Keratinocyte (primary cell): ENCODE results near the gene PREP.

Source experiments
- EZH2 ChIP-seq: IDR thresholded peaks from one replicate; pipeline ENCODE4 v1.6.1; 2012; ENCODE audit warnings: inconsistent platforms, mild to moderate bottlenecking, low read length, moderate library complexity
- TF ChIP-seq, protein P1 (sequence below), 3 experiments: IDR thresholded peaks in 1 of 3; conservative IDR thresholded peaks in 1 of 3; optimal IDR thresholded peaks in 1 of 3; 2 replicates in 2 of 3; 3 replicates in 1 of 3; pipeline versions ENCODE3 to v1.5.1; 2011; ENCODE audit warnings: low read length in 3 of 3, mild to moderate bottlenecking in 3 of 3, moderate library complexity in 2 of 3, control low read depth in 1 of 3, inconsistent platforms in 1 of 3; ENCODE audit not compliant: insufficient read depth in 2 of 3; ENCODE audit errors: extremely low read depth in 1 of 3

DNA sequence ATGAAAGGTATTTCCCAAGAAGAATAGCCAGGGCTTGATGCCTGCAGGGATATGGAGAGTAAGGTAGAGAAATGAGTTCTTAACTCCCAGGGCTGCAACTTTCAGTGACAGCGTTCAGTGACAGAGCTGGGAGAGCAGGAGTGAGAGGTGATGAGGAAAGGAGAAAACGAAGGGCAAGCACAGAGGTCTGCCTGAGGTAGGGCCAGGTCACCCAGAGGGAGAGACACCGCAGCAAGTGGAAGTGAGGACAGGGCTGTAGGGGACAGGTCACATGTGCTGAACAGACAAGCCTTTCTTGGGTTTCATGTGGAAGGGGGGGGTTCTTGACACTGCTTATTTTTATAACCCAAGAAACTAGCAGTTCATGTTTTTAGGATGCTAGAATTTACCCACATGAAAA lies 72.5 kb downstream of the PREP start:
- TF ChIP-seq, protein P1, sequence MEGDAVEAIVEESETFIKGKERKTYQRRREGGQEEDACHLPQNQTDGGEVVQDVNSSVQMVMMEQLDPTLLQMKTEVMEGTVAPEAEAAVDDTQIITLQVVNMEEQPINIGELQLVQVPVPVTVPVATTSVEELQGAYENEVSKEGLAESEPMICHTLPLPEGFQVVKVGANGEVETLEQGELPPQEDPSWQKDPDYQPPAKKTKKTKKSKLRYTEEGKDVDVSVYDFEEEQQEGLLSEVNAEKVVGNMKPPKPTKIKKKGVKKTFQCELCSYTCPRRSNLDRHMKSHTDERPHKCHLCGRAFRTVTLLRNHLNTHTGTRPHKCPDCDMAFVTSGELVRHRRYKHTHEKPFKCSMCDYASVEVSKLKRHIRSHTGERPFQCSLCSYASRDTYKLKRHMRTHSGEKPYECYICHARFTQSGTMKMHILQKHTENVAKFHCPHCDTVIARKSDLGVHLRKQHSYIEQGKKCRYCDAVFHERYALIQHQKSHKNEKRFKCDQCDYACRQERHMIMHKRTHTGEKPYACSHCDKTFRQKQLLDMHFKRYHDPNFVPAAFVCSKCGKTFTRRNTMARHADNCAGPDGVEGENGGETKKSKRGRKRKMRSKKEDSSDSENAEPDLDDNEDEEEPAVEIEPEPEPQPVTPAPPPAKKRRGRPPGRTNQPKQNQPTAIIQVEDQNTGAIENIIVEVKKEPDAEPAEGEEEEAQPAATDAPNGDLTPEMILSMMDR (optimal IDR thresholded peaks at IDR 0.05 in 1 of 3, IDR thresholded peaks at IDR 0.05 in 1 of 3, conservative IDR thresholded peaks at IDR 0.05 in 1 of 3; ENCODE audit: extremely low read depth in 1 of 3, insufficient read depth in 2 of 3, low read length in 3 of 3) = no peak
- TF ChIP-seq EZH2 = no peak
